HCT116 (cell line): ENCODE data around the gene ZNF516. TPM values are rescaled to one million over a fixed set of nuclear protein-coding genes. Genes with fewer than 3 reads are reported as not detected.

Experiments
- ATAC-seq: fragments of 200-7000 bp; cut with Tn5 transposase; 2 replicates; pipeline ENCODE4 v1.9.1; 2020; ENCODE audit warnings: mild to moderate bottlenecking, moderate library complexity
- BruUV-seq: library from RNA; stranded (reverse); fragments of 400-500 nt; replicated peaks from 2 replicates; lab custom pipeline; 2021; lab: Mats Ljungman, UMichigan
- CTCF ChIA-PET: fragments of 300-600 bp; sonication (Branson Sonifier 250); formaldehyde crosslinking; loops from one replicate; lab custom pipeline; 2021; ENCODE audit warnings: antibody characterized with exemption; lab: Charles Lee
- POLR2A ChIA-PET: fragments of 300-600, 350-600 bp; sonication (Branson Sonifier 250); formaldehyde crosslinking; loops from one replicate; lab custom pipeline; 2021; ENCODE audit warnings: antibody characterized with exemption; lab: Charles Lee
- RAD21 ChIA-PET, 2 experiments: fragments of 300-600 bp; sonication (Branson Sonifier 250); formaldehyde crosslinking; loops; one replicate each; lab custom pipeline; 2023; ENCODE audit warnings: low total read pairs in 2 of 2; ENCODE audit not compliant: uncharacterized antibody in 2 of 2, unreplicated experiment in 2 of 2, low non-redundant PET in 1 of 2; lab: Charles Lee
- DNase-seq: peaks from one replicate; pipeline ENCODE4 v3.0.0-alpha.2; 2010; ENCODE audit warnings: low read depth, low spot score
- H2AFZ ChIP-seq: fragments of 200-600 bp; shearing (Covaris generic), sonication (generic); 2 replicates; pipeline ENCODE4 v1.6.1; 2017; ENCODE audit warnings: low read depth, mixed run types, mixed read lengths, antibody characterized with exemption, low read length; ENCODE audit not compliant: poor library complexity, severe bottlenecking
- H3K27ac ChIP-seq: 2 replicates; pipeline ENCODE4 v1.5.1; 2012; ENCODE audit warnings: low read depth, low read length
- H3K27me3 ChIP-seq: fragments of 200-600 bp; sonication (generic); 2 replicates; pipeline ENCODE4 v1.6.1; 2016; ENCODE audit warnings: mixed run types, low read length, mixed read lengths; ENCODE audit not compliant: insufficient read depth
- H3K36me3 ChIP-seq, 2 experiments: fragments of 200-500 bp in 1 of 2; fragments of 200-600 bp in 1 of 2; sonication (Bioruptor generic) in 1 of 2; sonication (generic) in 1 of 2; 2 replicates each; pipeline versions ENCODE4 v1.5.1 to v1.6.1; 2014 to 2016; ENCODE audit warnings: low read length in 2 of 2, inconsistent platforms in 1 of 2, mixed read lengths in 1 of 2, mixed run types in 1 of 2; ENCODE audit not compliant: insufficient read depth in 2 of 2, control insufficient read depth in 1 of 2
- H3K4me1 ChIP-seq, 2 experiments: fragments of 200-600 bp in 1 of 2; sonication (generic) in 1 of 2; 2 replicates each; pipeline versions ENCODE4 v1.5.1 to v1.6.1; 2012 to 2017; ENCODE audit warnings: low read length in 2 of 2, inconsistent platforms in 1 of 2, mild to moderate bottlenecking in 1 of 2, mixed read lengths in 1 of 2, mixed run types in 1 of 2, moderate library complexity in 1 of 2; ENCODE audit not compliant: insufficient read depth in 2 of 2, control insufficient read depth in 1 of 2
- H3K4me2 ChIP-seq: fragments of 200-600 bp; sonication (generic); 2 replicates; pipeline ENCODE4 v1.6.1; 2017; ENCODE audit warnings: mixed run types, low read length, mixed read lengths
- H3K4me3 ChIP-seq, 2 experiments: fragments of 200-600 bp in 1 of 2; sonication (generic) in 1 of 2; replicated peaks in 1 of 2; 2 replicates each; pipeline ENCODE4 v1.5.1; 2011 to 2016; ENCODE audit warnings: low read length in 2 of 2, control low read depth in 1 of 2, low read depth in 1 of 2, mild to moderate bottlenecking in 1 of 2, mixed read lengths in 1 of 2, mixed run types in 1 of 2
- H3K79me2 ChIP-seq: fragments of 200-600 bp; sonication (generic); 2 replicates; pipeline ENCODE4 v1.6.1; 2017; ENCODE audit warnings: mild to moderate bottlenecking, mixed run types, low read length, moderate library complexity, mixed read lengths; ENCODE audit not compliant: insufficient read depth
- H3K9ac ChIP-seq: fragments of 200-600 bp; sonication (generic); 2 replicates; pipeline ENCODE4 v1.6.1; 2016; ENCODE audit warnings: low read length, mixed read lengths
- H3K9me2 ChIP-seq: fragments of 200-600 bp; sonication (generic), shearing (Covaris generic); 2 replicates; pipeline ENCODE4 v1.6.1; 2017; ENCODE audit warnings: mixed run types, mild to moderate bottlenecking, moderate library complexity; ENCODE audit not compliant: insufficient read depth
- H3K9me3 ChIP-seq, 2 experiments: fragments of 200-500 bp in 1 of 2; fragments of 200-600 bp in 1 of 2; sonication (Bioruptor generic) in 1 of 2; sonication (generic) in 1 of 2; 2 replicates each; pipeline ENCODE4 v1.6.1; 2014 to 2017; ENCODE audit warnings: low read length in 2 of 2, mixed read lengths in 2 of 2, inconsistent platforms in 1 of 2, low read depth in 1 of 2, mild to moderate bottlenecking in 1 of 2, mixed run types in 1 of 2, moderate library complexity in 1 of 2; ENCODE audit not compliant: control insufficient read depth in 1 of 2, insufficient read depth in 1 of 2
- H4K20me1 ChIP-seq: fragments of 200-600 bp; sonication (generic), shearing (Covaris generic); 2 replicates; pipeline ENCODE4 v1.6.1; 2017; ENCODE audit warnings: mixed run types, mild to moderate bottlenecking, moderate library complexity; ENCODE audit not compliant: insufficient read depth
- CBX3 ChIP-seq: IDR thresholded peaks from 2 replicates; pipeline ENCODE4 v1.6.1; 2012; ENCODE audit warnings: low read depth
- CEBPB ChIP-seq: IDR thresholded peaks from 2 replicates; pipeline ENCODE4 v1.6.1; 2012; ENCODE audit warnings: low read depth
- EGR1 ChIP-seq: IDR thresholded peaks from 2 replicates; pipeline ENCODE4 v1.6.1; 2012; ENCODE audit warnings: low read depth
- ELF1 ChIP-seq: IDR thresholded peaks from 2 replicates; pipeline ENCODE4 v1.6.1; 2012; ENCODE audit warnings: low read depth, borderline replicate concordance
- EZH2 ChIP-seq: fragments of 200-600 bp; sonication (generic); IDR thresholded peaks from 2 replicates; pipeline ENCODE4 v1.6.1; 2017; ENCODE audit warnings: antibody characterized with exemption, mixed run types
- EZH2phosphoT487 ChIP-seq: fragments of 200-600 bp; IDR thresholded peaks from 2 replicates; pipeline ENCODE4 v1.6.1; 2018; ENCODE audit warnings: antibody characterized with exemption, borderline replicate concordance
- JUND ChIP-seq: IDR thresholded peaks from 2 replicates; pipeline ENCODE4 v1.6.1; 2012
- POLR2A ChIP-seq: IDR thresholded peaks from 2 replicates; pipeline ENCODE4 v1.7.0; 2011; ENCODE audit warnings: borderline replicate concordance; ENCODE audit not compliant: insufficient read depth, insufficient read length; ENCODE audit errors: extremely low read depth
- POLR2AphosphoS5 ChIP-seq: IDR thresholded peaks from 2 replicates; pipeline ENCODE4 v1.6.1; 2011; ENCODE audit warnings: mild to moderate bottlenecking, low read depth, low read length, moderate library complexity
- SIN3A ChIP-seq: IDR thresholded peaks from 2 replicates; pipeline ENCODE4 v1.6.1; 2012; ENCODE audit warnings: low read depth
- SP1 ChIP-seq: IDR thresholded peaks from 2 replicates; pipeline ENCODE4 v1.6.1; 2012; ENCODE audit warnings: low read depth
- TCF7L2 ChIP-seq: IDR thresholded peaks from 2 replicates; pipeline ENCODE4 v1.7.0; 2011; ENCODE audit warnings: borderline replicate concordance, inconsistent platforms; ENCODE audit not compliant: insufficient read depth, insufficient read length; ENCODE audit errors: extremely low read depth
- YY1 ChIP-seq: IDR thresholded peaks from 2 replicates; pipeline ENCODE4 v1.6.1; 2011; ENCODE audit warnings: low read length, low read depth, moderate library complexity, mild to moderate bottlenecking; ENCODE audit not compliant: insufficient replicate concordance; ENCODE audit errors: extremely low read depth
- ZFX ChIP-seq: fragments of 450-650 bp; IDR thresholded peaks from 2 replicates; pipeline ENCODE4 v1.6.1; 2017
- ZNF274 ChIP-seq: fragments of 200-500 bp; sonication (Bioruptor generic); IDR thresholded peaks from 2 replicates; pipeline ENCODE4 v1.6.1; 2014; ENCODE audit warnings: mild to moderate bottlenecking, low read depth, low read length, inconsistent platforms
- intact Hi-C: fragments of 100-400 bp; cut with micrococcal nuclease; formaldehyde crosslinking; loops from 2 replicates; pipeline ENCODE4 v1.10.0; 2022
- total RNA-seq: library from RNA; stranded (reverse); gene quantifications from one replicate; pipeline ENCODE4 v1.2.1, GENCODE V29; 2021; ENCODE audit not compliant: unreplicated experiment
- TF ChIP-seq, protein P1 (sequence below): IDR thresholded peaks from 2 replicates; pipeline ENCODE4 v1.6.1; 2012
- TF ChIP-seq, protein P2 (sequence below), 3 experiments: fragments of 200-600 bp in 1 of 3; sonication (generic) in 1 of 3; IDR thresholded peaks in 2 of 3; conservative IDR thresholded peaks in 1 of 3; 2 replicates each; pipeline ENCODE4 v1.5.1; 2012 to 2017; ENCODE audit warnings: low read depth in 2 of 3, low read length in 2 of 3, antibody characterized with exemption in 1 of 3, borderline replicate concordance in 1 of 3, control low read depth in 1 of 3, mild to moderate bottlenecking in 1 of 3, mixed read lengths in 1 of 3, mixed run types in 1 of 3, moderate library complexity in 1 of 3; ENCODE audit not compliant: insufficient read depth in 1 of 3
- TF ChIP-seq, protein P3 (sequence below): IDR thresholded peaks from 2 replicates; pipeline ENCODE4 v1.6.1; 2012
- TF ChIP-seq, protein P4 (sequence below): IDR thresholded peaks from 2 replicates; pipeline ENCODE4 v1.6.1; 2012; ENCODE audit warnings: low read depth

ZNF516 gene
- total RNA-seq, 1 experiment from 2014 or later = 32.0 TPM

DNA sequence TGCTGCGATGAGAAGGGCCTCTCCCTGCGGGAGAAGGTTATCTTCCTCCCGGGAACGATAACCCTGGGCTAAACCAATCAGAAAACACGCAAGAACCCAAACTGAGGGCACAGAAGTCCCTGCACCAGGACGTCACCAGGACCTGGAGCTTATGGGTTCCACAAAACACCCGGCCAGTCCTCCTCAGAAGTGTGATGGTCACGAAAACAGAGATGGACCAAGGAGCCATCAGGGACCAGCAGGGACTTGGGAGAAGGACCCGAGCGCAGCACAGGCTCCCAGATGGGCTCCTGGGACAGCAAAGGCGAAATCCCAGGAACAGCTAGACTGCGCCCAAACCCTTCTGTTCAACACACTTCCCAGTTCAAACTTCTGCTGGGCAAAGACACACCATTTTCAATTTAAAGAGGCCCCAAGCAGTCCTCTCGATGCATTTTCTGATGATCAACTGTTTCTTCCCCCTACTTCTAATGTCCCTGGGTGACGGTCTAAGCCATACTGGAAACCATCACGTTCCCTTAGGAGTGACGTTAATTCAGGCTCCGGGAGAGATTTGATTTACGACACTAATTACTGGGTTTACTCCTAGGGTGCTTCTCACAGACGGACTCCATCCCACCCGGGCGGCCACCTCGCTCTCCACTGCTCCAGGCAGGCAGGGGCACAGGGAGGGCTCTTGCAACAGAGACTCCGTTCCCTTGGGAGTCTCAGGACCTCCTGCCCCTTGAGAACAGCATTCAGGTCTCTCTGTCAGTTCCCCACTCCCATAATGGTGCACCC is 29.2 kb downstream of the ZNF516 start:
- Histone ChIP-seq H3K27me3 (no peaks in the 10 kb centered on the region), H3K9me3 (no peaks in the 10 kb centered on the region), H3K4me2 (no peak overlapping the region), H3K9me2 (no peaks in the 10 kb centered on the region), H2AFZ (no peak overlapping the region), H3K36me3 (no peaks in the 10 kb centered on the region), H3K4me3 (no peak overlapping the region), H4K20me1 (no peaks in the 10 kb centered on the region), H3K79me2 (peaks cover 4% of the 10 kb centered on the region), H3K9ac (no peak overlapping the region), H3K27ac (no peak overlapping the region), H3K4me1 (no peaks in the 10 kb centered on the region)
- ChIA-PET POLR2A (no interaction called here), CTCF (no interaction called here), RAD21 (no interaction called here)
- TF ChIP-seq CBX3 = no peak
- TF ChIP-seq, protein P1, sequence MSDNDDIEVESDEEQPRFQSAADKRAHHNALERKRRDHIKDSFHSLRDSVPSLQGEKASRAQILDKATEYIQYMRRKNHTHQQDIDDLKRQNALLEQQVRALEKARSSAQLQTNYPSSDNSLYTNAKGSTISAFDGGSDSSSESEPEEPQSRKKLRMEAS = no peak
- no peak for TF ChIP-seq SP1
- no peak for TF ChIP-seq YY1
- TF ChIP-seq, protein P2, sequence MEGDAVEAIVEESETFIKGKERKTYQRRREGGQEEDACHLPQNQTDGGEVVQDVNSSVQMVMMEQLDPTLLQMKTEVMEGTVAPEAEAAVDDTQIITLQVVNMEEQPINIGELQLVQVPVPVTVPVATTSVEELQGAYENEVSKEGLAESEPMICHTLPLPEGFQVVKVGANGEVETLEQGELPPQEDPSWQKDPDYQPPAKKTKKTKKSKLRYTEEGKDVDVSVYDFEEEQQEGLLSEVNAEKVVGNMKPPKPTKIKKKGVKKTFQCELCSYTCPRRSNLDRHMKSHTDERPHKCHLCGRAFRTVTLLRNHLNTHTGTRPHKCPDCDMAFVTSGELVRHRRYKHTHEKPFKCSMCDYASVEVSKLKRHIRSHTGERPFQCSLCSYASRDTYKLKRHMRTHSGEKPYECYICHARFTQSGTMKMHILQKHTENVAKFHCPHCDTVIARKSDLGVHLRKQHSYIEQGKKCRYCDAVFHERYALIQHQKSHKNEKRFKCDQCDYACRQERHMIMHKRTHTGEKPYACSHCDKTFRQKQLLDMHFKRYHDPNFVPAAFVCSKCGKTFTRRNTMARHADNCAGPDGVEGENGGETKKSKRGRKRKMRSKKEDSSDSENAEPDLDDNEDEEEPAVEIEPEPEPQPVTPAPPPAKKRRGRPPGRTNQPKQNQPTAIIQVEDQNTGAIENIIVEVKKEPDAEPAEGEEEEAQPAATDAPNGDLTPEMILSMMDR (IDR thresholded peaks at IDR 0.05 in 2 of 3, conservative IDR thresholded peaks at IDR 0.05 in 1 of 3; ENCODE audit: borderline replicate concordance in 1 of 3, insufficient read depth in 1 of 3, low read depth in 2 of 3, low read length in 2 of 3) = no peak
- no peak for TF ChIP-seq EZH2
- no peak for TF ChIP-seq ELF1
- no peak for TF ChIP-seq EGR1
- TF ChIP-seq TCF7L2 = no peak
- no peak for TF ChIP-seq EZH2phosphoT487
- no peak for TF ChIP-seq POLR2AphosphoS5
- TF ChIP-seq POLR2A = no peak
- no peak for TF ChIP-seq CEBPB
- TF ChIP-seq ZNF274 = no peak
- no peak for TF ChIP-seq SIN3A
- no peak for TF ChIP-seq JUND
- TF ChIP-seq ZFX = no peak
- TF ChIP-seq, protein P3, sequence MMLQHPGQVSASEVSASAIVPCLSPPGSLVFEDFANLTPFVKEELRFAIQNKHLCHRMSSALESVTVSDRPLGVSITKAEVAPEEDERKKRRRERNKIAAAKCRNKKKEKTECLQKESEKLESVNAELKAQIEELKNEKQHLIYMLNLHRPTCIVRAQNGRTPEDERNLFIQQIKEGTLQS = no peak
- TF ChIP-seq, protein P4, sequence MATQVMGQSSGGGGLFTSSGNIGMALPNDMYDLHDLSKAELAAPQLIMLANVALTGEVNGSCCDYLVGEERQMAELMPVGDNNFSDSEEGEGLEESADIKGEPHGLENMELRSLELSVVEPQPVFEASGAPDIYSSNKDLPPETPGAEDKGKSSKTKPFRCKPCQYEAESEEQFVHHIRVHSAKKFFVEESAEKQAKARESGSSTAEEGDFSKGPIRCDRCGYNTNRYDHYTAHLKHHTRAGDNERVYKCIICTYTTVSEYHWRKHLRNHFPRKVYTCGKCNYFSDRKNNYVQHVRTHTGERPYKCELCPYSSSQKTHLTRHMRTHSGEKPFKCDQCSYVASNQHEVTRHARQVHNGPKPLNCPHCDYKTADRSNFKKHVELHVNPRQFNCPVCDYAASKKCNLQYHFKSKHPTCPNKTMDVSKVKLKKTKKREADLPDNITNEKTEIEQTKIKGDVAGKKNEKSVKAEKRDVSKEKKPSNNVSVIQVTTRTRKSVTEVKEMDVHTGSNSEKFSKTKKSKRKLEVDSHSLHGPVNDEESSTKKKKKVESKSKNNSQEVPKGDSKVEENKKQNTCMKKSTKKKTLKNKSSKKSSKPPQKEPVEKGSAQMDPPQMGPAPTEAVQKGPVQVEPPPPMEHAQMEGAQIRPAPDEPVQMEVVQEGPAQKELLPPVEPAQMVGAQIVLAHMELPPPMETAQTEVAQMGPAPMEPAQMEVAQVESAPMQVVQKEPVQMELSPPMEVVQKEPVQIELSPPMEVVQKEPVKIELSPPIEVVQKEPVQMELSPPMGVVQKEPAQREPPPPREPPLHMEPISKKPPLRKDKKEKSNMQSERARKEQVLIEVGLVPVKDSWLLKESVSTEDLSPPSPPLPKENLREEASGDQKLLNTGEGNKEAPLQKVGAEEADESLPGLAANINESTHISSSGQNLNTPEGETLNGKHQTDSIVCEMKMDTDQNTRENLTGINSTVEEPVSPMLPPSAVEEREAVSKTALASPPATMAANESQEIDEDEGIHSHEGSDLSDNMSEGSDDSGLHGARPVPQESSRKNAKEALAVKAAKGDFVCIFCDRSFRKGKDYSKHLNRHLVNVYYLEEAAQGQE = no peak
- ATAC-seq (no peak), DNase-seq (no peak)
- no TSS peak for BruUV-seq
- intact Hi-C loops = no loop called here
